Panc1 (cell line): ENCODE results near the gene TBC1D22A. TPM values are rescaled to one million over a fixed set of nuclear protein-coding genes. Genes with fewer than 3 reads are reported as not detected.

Experiments used
- ATAC-seq: fragments of 200-7000 bp; cut with Tn5 transposase; 2 replicates; pipeline ENCODE4 v1.9.1; 2020; ENCODE audit warnings: mild to moderate bottlenecking, moderate library complexity
- BruUV-seq: library from RNA; stranded (reverse); fragments of 400-500 nt; replicated peaks from 2 replicates; lab custom pipeline; 2021; lab: Mats Ljungman, UMichigan
- CTCF ChIA-PET: fragments of 300-600 bp; sonication (Branson Sonifier 250); formaldehyde crosslinking; loops from one replicate; lab custom pipeline; 2022; ENCODE audit warnings: antibody characterized with exemption; lab: Charles Lee
- POLR2A ChIA-PET: fragments of 300-600 bp; sonication (Branson Sonifier 250); formaldehyde crosslinking; loops from one replicate; lab custom pipeline; 2022; ENCODE audit warnings: antibody characterized with exemption; lab: Charles Lee
- DNase-seq: peaks from one replicate; pipeline ENCODE4 v3.0.0-alpha.2; 2010; ENCODE audit warnings: low read depth, low spot score
- H3K27ac ChIP-seq: 2 replicates; pipeline ENCODE4 v1.5.1; 2011; ENCODE audit warnings: mild to moderate bottlenecking, low read length, inconsistent platforms
- H3K27me3 ChIP-seq: fragments of 200-500 bp; sonication (Bioruptor generic); 2 replicates; pipeline ENCODE4 v1.6.0; 2014; ENCODE audit warnings: low read length, inconsistent platforms; ENCODE audit not compliant: control insufficient read depth, insufficient read depth
- H3K36me3 ChIP-seq: fragments of 200-500 bp; sonication (Bioruptor generic); 2 replicates; pipeline ENCODE4 v1.5.1; 2014; ENCODE audit warnings: inconsistent platforms, mild to moderate bottlenecking, low read length, moderate library complexity; ENCODE audit not compliant: control insufficient read depth, insufficient read depth
- H3K4me1 ChIP-seq: 2 replicates; pipeline ENCODE4 v1.5.1; 2011; ENCODE audit warnings: inconsistent platforms, mild to moderate bottlenecking, low read length, moderate library complexity; ENCODE audit not compliant: control insufficient read depth, insufficient read depth
- H3K4me3 ChIP-seq, 2 experiments: 2 replicates each; pipeline ENCODE4 v1.5.1; 2011 to 2012; ENCODE audit warnings: low read depth in 2 of 2, low read length in 2 of 2, mild to moderate bottlenecking in 2 of 2, inconsistent platforms in 1 of 2, moderate library complexity in 1 of 2
- H3K9me3 ChIP-seq: fragments of 200-500 bp; sonication (Bioruptor generic); 2 replicates; pipeline ENCODE4 v1.5.1; 2014; ENCODE audit warnings: low read depth, mild to moderate bottlenecking, inconsistent platforms, low read length, moderate library complexity; ENCODE audit not compliant: control insufficient read depth, insufficient read depth
- CTCF ChIP-seq: fragments of 450-650 bp; IDR thresholded peaks from 2 replicates; pipeline ENCODE4 v1.5.1; 2017; ENCODE audit warnings: mild to moderate bottlenecking
- POLR2AphosphoS5 ChIP-seq: IDR thresholded peaks from 2 replicates; pipeline ENCODE4 v1.6.1; 2012; ENCODE audit warnings: mild to moderate bottlenecking, low read depth, low read length, moderate library complexity
- REST ChIP-seq, 2 experiments: IDR thresholded peaks; 2 replicates each; pipeline ENCODE4 v1.6.1; 2011 to 2012; ENCODE audit warnings: low read depth in 2 of 2, control low read depth in 1 of 2, low read length in 1 of 2, mild to moderate bottlenecking in 1 of 2, moderate library complexity in 1 of 2; ENCODE audit not compliant: insufficient read depth in 1 of 2
- SIN3A ChIP-seq: IDR thresholded peaks from 2 replicates; pipeline ENCODE4 v1.6.1; 2012; ENCODE audit warnings: low read depth, mild to moderate bottlenecking, low read length, moderate library complexity, borderline replicate concordance; ENCODE audit not compliant: insufficient read depth
- TCF7L2 ChIP-seq: IDR thresholded peaks from 2 replicates; pipeline ENCODE4 v1.6.1; 2011; ENCODE audit warnings: mild to moderate bottlenecking, low read depth, low read length, inconsistent platforms
- in situ Hi-C: cut with HindIII; loops from 2 replicates; pipeline ENCODE4 v1.10.0; 2016; ENCODE audit warnings: low sequenced_read_pairs, low pct_unique_long_range_greater_than_20kb
- intact Hi-C: fragments of 100-400 bp; cut with micrococcal nuclease; formaldehyde crosslinking; loops from one replicate; pipeline ENCODE4 v1.10.0; 2022; ENCODE audit not compliant: unreplicated experiment
- total RNA-seq: library from RNA; stranded (reverse); gene quantifications from one replicate; pipeline ENCODE4 v1.2.1, GENCODE V29; 2021; ENCODE audit not compliant: unreplicated experiment

The TBC1D22A gene
- total RNA-seq, 1 experiment from 2014 or later: 28.7 TPM

- ATAC-seq: no peak
- POLR2A ChIA-PET: no interaction called here
- in situ Hi-C loops: no loop called here
- intact Hi-C loops: no loop called here
- Histone ChIP-seq H3K4me3 (no peak overlapping the region), H3K27ac (no peak overlapping the region), H3K36me3 (no peaks in the 10 kb centered on the region), H3K27me3 (no peaks in the 10 kb centered on the region), H3K4me1 (no peaks in the 10 kb centered on the region), H3K9me3 (no peaks in the 10 kb centered on the region)
- no peak for DNase-seq
- no TSS peak for BruUV-seq
- CTCF ChIA-PET: no interaction called here
- no peak for TF ChIP-seq CTCF
- TF ChIP-seq REST (IDR thresholded peaks at IDR 0.05; ENCODE audit: insufficient read depth in 1 of 2, low read depth in 2 of 2, low read length in 1 of 2): no peak
- TF ChIP-seq SIN3A: no peak
- no peak for TF ChIP-seq TCF7L2
- TF ChIP-seq POLR2AphosphoS5: no peak
Observed at GRCh38 chr22:47060718-47061117, 298.3 kb downstream of the TBC1D22A start.

GRCh38 chr22:47061226-47061625 lies 298.8 kb downstream of the TBC1D22A start:
- Histone ChIP-seq H3K36me3 (no peaks in the 10 kb centered on the region), H3K9me3 (no peaks in the 10 kb centered on the region), H3K27ac (no peak overlapping the region), H3K4me1 (no peaks in the 10 kb centered on the region), H3K4me3 (no peak overlapping the region), H3K27me3 (no peaks in the 10 kb centered on the region)
- in situ Hi-C loops (no loop called here), intact Hi-C loops (no loop called here)
- ATAC-seq: no peak
- ChIA-PET CTCF (no interaction called here), POLR2A (no interaction called here)
- no peak for DNase-seq
- no peak for TF ChIP-seq TCF7L2
- TF ChIP-seq POLR2AphosphoS5: no peak
- TF ChIP-seq CTCF: no peak
- TF ChIP-seq SIN3A: no peak
- no peak for TF ChIP-seq REST (IDR thresholded peaks at IDR 0.05; ENCODE audit: insufficient read depth in 1 of 2, low read depth in 2 of 2, low read length in 1 of 2)
- no TSS peak for BruUV-seq
